ENCODE results near the gene SLC12A3.

The SLC12A3 gene

GRCh38 chr16:56862776-56863175 lies 2.2 kb upstream of the SLC12A3 start:
- Histone ChIP-seq H3K9ac (ENCODE audit: low read length) (no peak overlapping the region), H3K4me2 (ENCODE audit: low read depth, low read length, poor library complexity, severe bottlenecking) (no peak overlapping the region), H3F3A (ENCODE audit: insufficient read depth) (no peaks in the 10 kb centered on the region), H4K20me1 (ENCODE audit: low read depth, low read length) (no peaks in the 10 kb centered on the region), H3K79me2 (ENCODE audit: insufficient read depth, low read length) (no peaks in the 10 kb centered on the region), H3K27me3 (ENCODE audit: low read length) (no peaks in the 10 kb centered on the region), H3K9me3 (ENCODE audit: insufficient read depth, low read length) (no peaks in the 10 kb centered on the region), H3K4me3 (ENCODE audit: insufficient read depth, low read length, poor library complexity, severe bottlenecking) (no peak overlapping the region), H3K27ac (ENCODE audit: low read depth, low read length) (no peak overlapping the region), H3K36me3 (ENCODE audit: low read length) (no peaks in the 10 kb centered on the region), H2AFZ (ENCODE audit: low read depth, low read length, severe bottlenecking) (no peak overlapping the region), H3K9me2 (replicated peaks; ENCODE audit: insufficient read depth, low read length) (no peaks in the 10 kb centered on the region)
- TF ChIP-seq, protein P1, sequence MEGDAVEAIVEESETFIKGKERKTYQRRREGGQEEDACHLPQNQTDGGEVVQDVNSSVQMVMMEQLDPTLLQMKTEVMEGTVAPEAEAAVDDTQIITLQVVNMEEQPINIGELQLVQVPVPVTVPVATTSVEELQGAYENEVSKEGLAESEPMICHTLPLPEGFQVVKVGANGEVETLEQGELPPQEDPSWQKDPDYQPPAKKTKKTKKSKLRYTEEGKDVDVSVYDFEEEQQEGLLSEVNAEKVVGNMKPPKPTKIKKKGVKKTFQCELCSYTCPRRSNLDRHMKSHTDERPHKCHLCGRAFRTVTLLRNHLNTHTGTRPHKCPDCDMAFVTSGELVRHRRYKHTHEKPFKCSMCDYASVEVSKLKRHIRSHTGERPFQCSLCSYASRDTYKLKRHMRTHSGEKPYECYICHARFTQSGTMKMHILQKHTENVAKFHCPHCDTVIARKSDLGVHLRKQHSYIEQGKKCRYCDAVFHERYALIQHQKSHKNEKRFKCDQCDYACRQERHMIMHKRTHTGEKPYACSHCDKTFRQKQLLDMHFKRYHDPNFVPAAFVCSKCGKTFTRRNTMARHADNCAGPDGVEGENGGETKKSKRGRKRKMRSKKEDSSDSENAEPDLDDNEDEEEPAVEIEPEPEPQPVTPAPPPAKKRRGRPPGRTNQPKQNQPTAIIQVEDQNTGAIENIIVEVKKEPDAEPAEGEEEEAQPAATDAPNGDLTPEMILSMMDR (IDR thresholded peaks at IDR 0.05; ENCODE audit: insufficient read depth, low read length, poor library complexity, severe bottlenecking), result no peak
- TF ChIP-seq EZH2phosphoT487 (conservative IDR thresholded peaks at IDR 0.05; ENCODE audit: low read length), result no peak

GRCh38 chr16:56865394-56866062 lies 521 bp downstream of the SLC12A3 start:
- H3K9ac ChIP-seq (ENCODE audit: low read length), result no peak overlapping the region
- no peaks in the 10 kb centered on the region for H4K20me1 ChIP-seq (ENCODE audit: low read depth, low read length)
- H3F3A ChIP-seq (ENCODE audit: insufficient read depth), result no peaks in the 10 kb centered on the region
- no peaks in the 10 kb centered on the region for H3K27me3 ChIP-seq (ENCODE audit: low read length)
- H3K27ac ChIP-seq (ENCODE audit: low read depth, low read length), result no peak overlapping the region
- no peak overlapping the region for H2AFZ ChIP-seq (ENCODE audit: low read depth, low read length, severe bottlenecking)
- H3K79me2 ChIP-seq (ENCODE audit: insufficient read depth, low read length), result no peaks in the 10 kb centered on the region
- no peaks in the 10 kb centered on the region for H3K9me3 ChIP-seq (ENCODE audit: insufficient read depth, low read length)
- no peak overlapping the region for H3K4me2 ChIP-seq (ENCODE audit: low read depth, low read length, poor library complexity, severe bottlenecking)
- H3K4me3 ChIP-seq (ENCODE audit: insufficient read depth, low read length, poor library complexity, severe bottlenecking), result no peak overlapping the region
- H3K36me3 ChIP-seq (ENCODE audit: low read length), result no peaks in the 10 kb centered on the region
- H3K9me2 ChIP-seq (replicated peaks; ENCODE audit: insufficient read depth, low read length), result no peaks in the 10 kb centered on the region
- TF ChIP-seq, protein P1 (IDR thresholded peaks at IDR 0.05; ENCODE audit: insufficient read depth, low read length, poor library complexity, severe bottlenecking), result no peak
- TF ChIP-seq EZH2phosphoT487 (conservative IDR thresholded peaks at IDR 0.05; ENCODE audit: low read length), result no peak

DNA sequence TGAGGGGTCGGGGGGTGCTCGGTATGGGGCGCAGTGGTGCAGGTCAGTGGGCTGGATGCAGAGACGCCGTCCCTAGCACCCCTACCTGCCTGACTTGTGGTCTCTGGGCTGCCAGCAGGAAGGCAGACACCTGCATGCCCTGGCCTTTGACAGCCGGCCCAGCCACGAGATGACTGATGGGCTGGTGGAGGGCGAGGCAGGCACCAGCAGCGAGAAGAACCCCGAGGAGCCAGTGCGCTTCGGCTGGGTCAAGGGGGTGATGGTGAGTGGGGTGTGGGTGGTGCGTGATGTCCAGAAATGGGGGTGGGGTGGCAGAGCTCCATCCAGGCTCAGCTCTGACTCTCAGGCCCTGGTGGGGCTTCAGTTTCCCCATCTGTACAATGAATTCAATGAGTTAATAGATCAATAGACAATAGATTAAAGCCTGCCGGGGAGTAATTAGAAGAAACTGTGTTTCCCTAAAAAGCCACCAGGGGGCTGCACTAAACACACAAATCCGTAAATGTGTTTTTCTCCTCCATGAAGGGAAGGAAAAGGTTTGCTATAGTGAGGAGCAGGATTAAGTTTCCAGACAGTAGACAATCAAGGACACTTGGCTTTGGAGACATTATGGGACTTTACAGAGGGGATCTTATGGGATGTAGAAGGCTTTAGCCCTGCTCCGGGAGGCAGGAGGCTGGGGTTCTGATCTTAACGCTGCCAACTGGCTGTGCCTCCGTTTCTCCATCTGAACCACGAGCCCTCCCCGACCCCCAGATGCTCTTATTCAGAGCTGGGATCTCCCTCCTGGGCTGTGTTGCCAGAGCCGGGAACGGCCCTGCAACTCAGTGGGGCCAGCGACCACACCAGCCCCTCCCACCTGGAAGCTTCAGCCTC lies 2.2 kb downstream of the SLC12A3 start:
- no peaks in the 10 kb centered on the region for H3K9me2 ChIP-seq (replicated peaks; ENCODE audit: insufficient read depth, low read length)
- H3K4me2 ChIP-seq (ENCODE audit: low read depth, low read length, poor library complexity, severe bottlenecking), result no peak overlapping the region
- H3K9me3 ChIP-seq (ENCODE audit: insufficient read depth, low read length), result no peaks in the 10 kb centered on the region
- H3F3A ChIP-seq (ENCODE audit: insufficient read depth), result no peaks in the 10 kb centered on the region
- H3K4me3 ChIP-seq (ENCODE audit: insufficient read depth, low read length, poor library complexity, severe bottlenecking), result no peak overlapping the region
- H4K20me1 ChIP-seq (ENCODE audit: low read depth, low read length), result no peaks in the 10 kb centered on the region
- H3K27ac ChIP-seq (ENCODE audit: low read depth, low read length), result no peak overlapping the region
- no peak overlapping the region for H2AFZ ChIP-seq (ENCODE audit: low read depth, low read length, severe bottlenecking)
- no peaks in the 10 kb centered on the region for H3K36me3 ChIP-seq (ENCODE audit: low read length)
- H3K79me2 ChIP-seq (ENCODE audit: insufficient read depth, low read length), result no peaks in the 10 kb centered on the region
- TF ChIP-seq EZH2phosphoT487 (conservative IDR thresholded peaks at IDR 0.05; ENCODE audit: low read length), result no peak
- TF ChIP-seq, protein P1 (IDR thresholded peaks at IDR 0.05; ENCODE audit: insufficient read depth, low read length, poor library complexity, severe bottlenecking), result peak; percentile 85
- H3K27me3 ChIP-seq (ENCODE audit: low read length), result no peaks in the 10 kb centered on the region
- H3K9ac ChIP-seq (ENCODE audit: low read length), result no peak overlapping the region

Measured in SU-DHL-6 (cell line).